ENCODE data around the gene KDM4C. TPM values are rescaled to one million over a fixed set of nuclear protein-coding genes. Genes with fewer than 3 reads are reported as not detected.
A peak's percentile ranks its signal among the peaks of the same experiment; 100 is the strongest.

KDM4C gene
- total and polyA plus RNA-seq, 11 donors = 4.4 to 19.9 (median 13.3) TPM

- ATAC-seq = no peak
- H3K9me3 ChIP-seq = no peaks in the 10 kb centered on the region
- DNase-seq = no peak
- no peak overlapping the region for H3K27ac ChIP-seq
- intact Hi-C loops (cut with DNase I) = loop anchor here in 1 of 10 donors (10.0 kb wide), 1 partner anchor 442 kb away; no protein-coding TSS in a partner anchor
- H3K4me3 ChIP-seq = no peak overlapping the region
- H3K27me3 ChIP-seq = no peaks in the 10 kb centered on the region
- TF ChIP-seq CTCF (IDR thresholded peaks at IDR 0.05) (no peak), POLR2A (IDR thresholded peaks at IDR 0.05) (no peak)
- peaks cover 0 to 18% (median 5%) of the 10 kb centered on the region in 12 donors for H3K4me1 ChIP-seq
- 74 to 79% (median 75%) methylated on average over 4 of the region's 4 CpGs for WGBS, 4 donors
- H3K36me3 ChIP-seq = no peaks in the 10 kb centered on the region
Measured at GRCh38 chr9:7093040-7093439, 335.3 kb downstream of the KDM4C start.

- TF ChIP-seq CTCF (IDR thresholded peaks at IDR 0.05) = peak in 9 of 12 donors; percentile 21 to 48 (median 34)
- no peak for TF ChIP-seq POLR2A (IDR thresholded peaks at IDR 0.05)
Measured at GRCh38 chr9:7094052-7094451, 336.3 kb downstream of the KDM4C start.

DNA sequence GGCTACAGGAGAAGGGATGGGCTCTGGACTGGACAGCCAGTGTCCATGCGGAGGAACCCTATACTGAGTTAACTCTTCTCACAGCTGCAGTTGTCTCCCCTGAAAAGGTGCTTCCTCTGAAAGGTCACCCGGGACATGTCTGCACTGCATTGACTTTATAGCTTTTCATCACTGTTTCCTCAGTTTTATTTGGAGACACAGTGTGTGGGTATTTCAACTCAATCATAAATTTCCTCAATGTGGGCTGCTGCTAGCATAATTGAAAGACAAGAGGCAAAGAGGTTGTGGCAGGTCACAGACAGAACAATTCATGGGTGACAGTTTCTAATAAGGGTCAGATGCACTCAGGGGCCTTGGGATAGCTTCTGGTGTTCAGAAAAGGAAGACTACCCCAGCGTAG lies 336.8 kb downstream of the KDM4C start:
- WGBS, 4 donors = 84 to 93% (median 89%) methylated on average over 3 of the region's 3 CpGs
- Histone ChIP-seq H3K27me3 (no peaks in the 10 kb centered on the region), H3K9me3 (peaks cover 0 to 6% (median 0%) of the 10 kb centered on the region in 12 donors), H3K4me1 (peaks cover 0 to 20% (median 3%) of the 10 kb centered on the region in 12 donors), H3K4me3 (no peak overlapping the region), H3K36me3 (no peaks in the 10 kb centered on the region), H3K27ac (no peak overlapping the region)
- TF ChIP-seq CTCF (IDR thresholded peaks at IDR 0.05) (no peak), POLR2A (IDR thresholded peaks at IDR 0.05) (no peak)
- DNase-seq = no peak
- no peak for ATAC-seq
- intact Hi-C loops (cut with DNase I) = loop anchor here in 1 of 10 donors (10.0 kb wide), 1 partner anchor 440 kb away; no protein-coding TSS in a partner anchor

More at GRCh38 chr9:7094052-7094451, 336.3 kb downstream of the KDM4C start:
- intact Hi-C loops (cut with DNase I) = loop anchor here in 1 of 10 donors (10.0 kb wide), 1 partner anchor 441 kb away; no protein-coding TSS in a partner anchor
- 71 to 92% (median 85%) methylated on average over 2 of the region's 2 CpGs for WGBS, 4 donors
- Histone ChIP-seq H3K27ac (no peak overlapping the region), H3K27me3 (no peaks in the 10 kb centered on the region), H3K4me3 (no peak overlapping the region), H3K9me3 (peaks cover 0 to under 1% (median 0%) of the 10 kb centered on the region in 12 donors), H3K4me1 (peaks cover 0 to 20% (median 5%) of the 10 kb centered on the region in 12 donors), H3K36me3 (no peaks in the 10 kb centered on the region)
- peak in 3 of 4 donors; percentile 42 to 58 (median 55) for ATAC-seq
- DNase-seq = no peak

DNA sequence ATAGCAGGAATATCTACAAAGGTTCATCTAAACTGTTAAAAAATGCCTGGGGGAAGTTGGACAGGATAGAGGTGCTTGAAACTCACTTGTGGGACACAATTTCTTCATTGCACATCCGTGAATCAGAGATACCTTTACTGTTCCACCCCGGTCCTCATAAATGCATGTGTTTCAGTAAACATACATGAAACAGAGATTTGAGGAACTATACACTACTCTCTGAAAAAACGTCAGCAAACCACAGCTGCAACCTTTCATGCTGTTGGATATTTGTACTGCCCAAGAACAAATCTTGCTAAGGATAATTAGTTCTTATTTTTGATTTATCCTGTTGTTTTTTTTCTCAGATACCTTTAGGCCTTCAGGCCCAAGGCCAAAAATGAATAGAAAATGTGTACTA lies 337.3 kb downstream of the KDM4C start:
- Histone ChIP-seq H3K27me3 (no peaks in the 10 kb centered on the region), H3K4me1 (peaks cover 0 to 15% (median 0%) of the 10 kb centered on the region in 12 donors), H3K4me3 (no peak overlapping the region), H3K36me3 (no peaks in the 10 kb centered on the region), H3K9me3 (peaks cover 0 to 9% (median 0%) of the 10 kb centered on the region in 12 donors), H3K27ac (no peak overlapping the region)
- WGBS, 4 donors = 81 to 86% (median 83%) methylated on average over 3 of the region's 3 CpGs
- intact Hi-C loops (cut with DNase I) = loop anchor here in 1 of 10 donors (10.0 kb wide), 1 partner anchor 440 kb away; no protein-coding TSS in a partner anchor
- no peak for DNase-seq
- TF ChIP-seq CTCF (IDR thresholded peaks at IDR 0.05) (no peak), POLR2A (IDR thresholded peaks at IDR 0.05) (no peak)
- ATAC-seq = no peak

Data from heart left ventricle (tissue), 16 donors.